SK-N-MC (cell line): ENCODE data around the gene PLXDC1.

Experiments used
- EZH2 ChIP-seq: fragments of 200-600 bp; sonication (generic); IDR thresholded peaks from one replicate; pipeline ENCODE4 v1.6.1; 2017; ENCODE audit warnings: antibody characterized with exemption
- FOXP2 ChIP-seq: optimal IDR thresholded peaks from 2 replicates; pipeline ENCODE3; 2011; ENCODE audit warnings: mild to moderate bottlenecking, moderate library complexity; ENCODE audit not compliant: insufficient read depth; ENCODE audit errors: extremely low read length, control extremely low read depth
- POLR2AphosphoS5 ChIP-seq: IDR thresholded peaks from 2 replicates; pipeline ENCODE4 v1.6.1; 2012; ENCODE audit warnings: mild to moderate bottlenecking, low read depth, low read length, borderline replicate concordance

GRCh38 chr17:39107973-39108372 is 43.5 kb downstream of the PLXDC1 start:
- TF ChIP-seq EZH2 (no peak), POLR2AphosphoS5 (no peak), FOXP2 (no peak)
